CD4-positive, alpha-beta T cell (primary cell): ENCODE measurements around the gene LMAN2. TPM values are rescaled to one million over a fixed set of nuclear protein-coding genes. Genes with fewer than 3 reads are reported as not detected.

Source experiments
- ATAC-seq: fragments of 200-7000 bp; cut with Tn5 transposase; one replicate; pipeline ENCODE4 v1.10.0; 2022; ENCODE audit warnings: mild to moderate bottlenecking; ENCODE audit not compliant: poor library complexity
- CTCF ChIA-PET: fragments of 350-600 bp; sonication (Branson Sonifier 250); formaldehyde crosslinking; loops from one replicate; lab custom pipeline; 2021; ENCODE audit warnings: antibody characterized with exemption, inconsistent platforms; lab: Charles Lee
- POLR2A ChIA-PET: fragments of 350-600 bp; sonication (Branson Sonifier 250); formaldehyde crosslinking; loops from one replicate; lab custom pipeline; 2021; ENCODE audit warnings: antibody characterized with exemption, inconsistent platforms; lab: Charles Lee
- DNase-seq, 14 experiments: peaks; one replicate each; pipeline ENCODE4 v3.0.0-alpha.2; 2013 to 2020; ENCODE audit warnings: mixed read lengths in 2 of 14
- H3K27ac ChIP-seq, 2 donors: one replicate each; pipeline versions ENCODE4 v1.5.1 to v1.7.0; 2013; ENCODE audit warnings: low read length in 2 of 2, low read depth in 1 of 2, mild to moderate bottlenecking in 1 of 2
- H3K27me3 ChIP-seq, 2 experiments: 1 replicate in 1 of 2; 2 replicates in 1 of 2; pipeline versions ENCODE4 v1.6.1 to v1.7.0; 2013; ENCODE audit warnings: low read length in 2 of 2, control low read depth in 1 of 2, mild to moderate bottlenecking in 1 of 2, moderate library complexity in 1 of 2; ENCODE audit not compliant: insufficient read depth in 2 of 2, control insufficient read depth in 1 of 2
- H3K36me3 ChIP-seq: one replicate; pipeline ENCODE4 v1.6.1; 2013; ENCODE audit warnings: low read length, control low read depth; ENCODE audit not compliant: insufficient read depth
- H3K4me1 ChIP-seq: one replicate; pipeline ENCODE4 v1.6.1; 2013; ENCODE audit warnings: low read length, control low read depth; ENCODE audit not compliant: insufficient read depth
- H3K4me3 ChIP-seq: one replicate; pipeline ENCODE4 v1.5.1; 2013; ENCODE audit warnings: mild to moderate bottlenecking, low read length, moderate library complexity
- H3K9me3 ChIP-seq, 2 experiments: 1 replicate in 1 of 2; 2 replicates in 1 of 2; pipeline versions ENCODE4 v1.6.1 to v1.7.0; 2013; ENCODE audit warnings: low read length in 2 of 2, mild to moderate bottlenecking in 2 of 2, control low read depth in 1 of 2, moderate library complexity in 1 of 2; ENCODE audit not compliant: control insufficient read depth in 1 of 2, insufficient read depth in 1 of 2
- H3K27ac Mint-ChIP-seq: one replicate; pipeline ENCODE4 v1.8.0; 2020; ENCODE audit warnings: mixed read lengths
- H3K27me3 Mint-ChIP-seq: one replicate; pipeline ENCODE4 v1.8.0; 2021; ENCODE audit warnings: mixed read lengths
- H3K36me3 Mint-ChIP-seq: one replicate; pipeline ENCODE4 v1.8.0; 2021; ENCODE audit warnings: low read depth, mixed read lengths
- H3K4me1 Mint-ChIP-seq: one replicate; pipeline ENCODE4 v1.8.0; 2021; ENCODE audit warnings: low read depth, mixed read lengths
- H3K4me3 Mint-ChIP-seq: one replicate; pipeline ENCODE4 v1.8.0; 2020; ENCODE audit warnings: mild to moderate bottlenecking, mixed read lengths
- H3K9me3 Mint-ChIP-seq: one replicate; pipeline ENCODE4 v1.8.0; 2020; ENCODE audit warnings: mixed read lengths
- intact Hi-C, 2 experiments: fragments of 100-400 bp; cut with DNase I in 1 of 2; cut with micrococcal nuclease in 1 of 2; formaldehyde crosslinking; loops; one replicate each; pipeline versions ENCODE4 v1.15.1 to v1.9.0; 2023 to 2025; cut with DNase I, micrococcal nuclease
- total RNA-seq, 174 experiments: library from RNA in 2 of 174; stranded (reverse) in 2 of 174; gene quantifications; one replicate each; pipeline ENCODE4 v1.2.3 and lab custom pipeline; 2021 to 2026
- TF ChIP-seq, protein P1 (sequence below): fragments of 200-600 bp; IDR thresholded peaks from one replicate; pipeline ENCODE4 v1.8.0; 2022; ENCODE audit warnings: antibody characterized with exemption, mild to moderate bottlenecking

Gene LMAN2
- total RNA-seq, 2 experiments from 2014 or later: 54.5 to 55.6 TPM

DNA sequence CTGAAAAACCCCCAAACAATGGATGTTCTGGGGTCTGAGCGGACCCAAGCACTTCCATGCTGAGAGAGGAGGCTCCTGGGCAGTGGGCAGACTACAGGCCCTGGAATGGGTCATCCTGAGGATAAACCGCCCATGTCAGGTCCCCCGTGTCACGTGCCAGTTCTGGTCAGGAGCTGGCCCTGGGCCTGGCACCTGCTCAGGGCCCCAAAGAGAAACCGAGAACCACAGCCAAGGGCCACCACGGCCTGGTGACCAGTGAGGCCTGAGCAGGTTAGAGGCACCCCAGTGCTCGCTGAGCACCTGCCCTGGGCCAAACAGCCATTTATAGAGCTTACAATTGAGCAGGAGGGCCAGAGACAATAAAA lies 15.8 kb downstream of the LMAN2 start:
- Mint-ChIP-seq H3K27me3 (no peaks in the 10 kb centered on the region), H3K4me3 (no peak overlapping the region)
- TF ChIP-seq, protein P1, sequence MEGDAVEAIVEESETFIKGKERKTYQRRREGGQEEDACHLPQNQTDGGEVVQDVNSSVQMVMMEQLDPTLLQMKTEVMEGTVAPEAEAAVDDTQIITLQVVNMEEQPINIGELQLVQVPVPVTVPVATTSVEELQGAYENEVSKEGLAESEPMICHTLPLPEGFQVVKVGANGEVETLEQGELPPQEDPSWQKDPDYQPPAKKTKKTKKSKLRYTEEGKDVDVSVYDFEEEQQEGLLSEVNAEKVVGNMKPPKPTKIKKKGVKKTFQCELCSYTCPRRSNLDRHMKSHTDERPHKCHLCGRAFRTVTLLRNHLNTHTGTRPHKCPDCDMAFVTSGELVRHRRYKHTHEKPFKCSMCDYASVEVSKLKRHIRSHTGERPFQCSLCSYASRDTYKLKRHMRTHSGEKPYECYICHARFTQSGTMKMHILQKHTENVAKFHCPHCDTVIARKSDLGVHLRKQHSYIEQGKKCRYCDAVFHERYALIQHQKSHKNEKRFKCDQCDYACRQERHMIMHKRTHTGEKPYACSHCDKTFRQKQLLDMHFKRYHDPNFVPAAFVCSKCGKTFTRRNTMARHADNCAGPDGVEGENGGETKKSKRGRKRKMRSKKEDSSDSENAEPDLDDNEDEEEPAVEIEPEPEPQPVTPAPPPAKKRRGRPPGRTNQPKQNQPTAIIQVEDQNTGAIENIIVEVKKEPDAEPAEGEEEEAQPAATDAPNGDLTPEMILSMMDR: no peak

DNA sequence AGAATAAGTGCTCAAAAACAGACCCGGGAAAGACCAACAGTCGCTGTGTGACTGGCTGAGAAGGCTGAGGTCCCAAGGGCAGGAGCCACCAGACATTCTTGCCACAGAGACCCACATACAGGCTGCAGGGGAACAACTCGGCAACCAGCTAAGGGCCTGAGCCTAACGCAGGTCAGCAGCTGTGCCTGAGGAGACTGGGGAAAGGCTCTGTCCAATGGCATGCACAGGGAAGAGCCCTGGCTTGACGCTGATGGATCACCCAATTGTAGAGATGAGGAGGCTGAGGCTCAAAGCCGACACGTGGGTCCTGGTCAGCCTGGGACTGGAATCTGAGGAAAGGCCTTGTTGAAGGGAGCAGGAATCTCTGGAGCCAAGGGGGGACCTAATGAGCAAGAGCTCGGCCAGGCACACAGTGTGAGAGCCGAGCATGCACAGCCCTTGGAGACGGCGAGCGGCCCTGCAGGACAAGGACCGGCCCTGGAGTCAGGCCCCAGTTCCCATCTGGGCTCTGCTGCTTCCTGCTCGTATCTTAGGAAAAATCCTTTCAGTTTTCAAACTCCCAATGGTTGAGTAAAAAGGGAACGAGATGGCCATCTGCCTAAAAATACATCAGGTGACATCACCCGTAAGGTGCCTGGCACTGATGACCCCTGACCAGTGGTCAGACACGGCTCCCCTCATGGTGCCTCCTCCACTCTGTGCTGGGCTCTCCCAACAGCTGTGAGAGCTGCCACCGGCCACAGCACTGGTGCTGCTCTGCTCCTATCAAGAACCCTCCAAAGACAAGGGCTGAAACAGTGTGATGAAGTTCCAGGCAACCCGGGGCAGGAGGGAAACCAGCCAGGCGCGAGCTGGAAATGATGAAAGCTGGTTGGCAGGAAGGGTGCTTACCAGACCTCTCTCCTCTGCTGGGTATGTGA lies 16.4 kb downstream of the LMAN2 start:
- Mint-ChIP-seq H3K36me3 (peaks cover 83% of the 10 kb centered on the region), H3K27ac (no peak overlapping the region), H3K27me3 (no peaks in the 10 kb centered on the region), H3K9me3 (no peaks in the 10 kb centered on the region), H3K4me3 (no peak overlapping the region), H3K4me1 (peaks cover 8% of the 10 kb centered on the region)
- intact Hi-C loops: no loop called here
- ATAC-seq: no peak
- ChIA-PET POLR2A (no interaction called here), CTCF (no interaction called here)
- Histone ChIP-seq H3K27me3 (no peaks in the 10 kb centered on the region), H3K9me3 (no peaks in the 10 kb centered on the region), H3K36me3 (peaks cover 96% of the 10 kb centered on the region), H3K27ac (no peak overlapping the region), H3K4me1 (peaks cover 6% of the 10 kb centered on the region), H3K4me3 (no peak overlapping the region)
- no peak for DNase-seq
- TF ChIP-seq, protein P1: no peak

More for the DNA sequence above, 15.8 kb downstream of the LMAN2 start:
- ChIA-PET CTCF (interaction anchor here (1.0 kb wide), 1 partner anchor 10 kb away, joined by 3 read pairs; no protein-coding TSS in a partner anchor), POLR2A (no interaction called here)
- H3K9me3 Mint-ChIP-seq: no peaks in the 10 kb centered on the region
- no peaks in the 10 kb centered on the region for H3K27me3 ChIP-seq
- peaks cover 10% of the 10 kb centered on the region for H3K4me1 Mint-ChIP-seq
- DNase-seq (no peak), ATAC-seq (no peak)
- H3K27ac Mint-ChIP-seq: no peak overlapping the region
- H3K4me1 ChIP-seq: peaks cover 6% of the 10 kb centered on the region
- peaks cover 90% of the 10 kb centered on the region for H3K36me3 ChIP-seq
- H3K9me3 ChIP-seq: no peaks in the 10 kb centered on the region
- no peak overlapping the region for H3K4me3 ChIP-seq
- intact Hi-C loops: no loop called here
- no peak overlapping the region for H3K27ac ChIP-seq
- peaks cover 80% of the 10 kb centered on the region for H3K36me3 Mint-ChIP-seq

DNA sequence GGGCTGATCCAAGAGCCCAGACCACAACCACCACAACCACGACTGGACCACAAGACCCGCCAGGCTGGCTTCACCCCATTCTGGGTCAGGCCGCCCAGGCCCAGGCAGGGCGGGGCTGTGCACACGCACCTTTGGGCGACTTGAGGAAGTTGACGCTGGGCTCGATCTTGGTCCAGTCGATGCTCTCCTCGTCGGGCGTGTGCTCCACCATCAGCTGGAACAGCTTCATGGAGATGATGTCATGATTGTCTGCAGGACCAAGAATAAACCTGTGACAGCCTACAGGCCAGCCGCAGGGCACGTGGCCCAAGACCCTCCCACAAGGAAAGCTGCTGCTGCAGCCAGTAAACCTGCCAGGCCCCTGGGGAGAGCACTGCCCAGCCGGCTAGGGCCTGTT lies 17.3 kb downstream of the LMAN2 start:
- H3K9me3 ChIP-seq: no peaks in the 10 kb centered on the region
- Mint-ChIP-seq H3K4me3 (no peak overlapping the region), H3K36me3 (peaks cover 82% of the 10 kb centered on the region), H3K27me3 (no peaks in the 10 kb centered on the region), H3K9me3 (no peaks in the 10 kb centered on the region), H3K4me1 (no peaks in the 10 kb centered on the region), H3K27ac (no peak overlapping the region)
- ATAC-seq (no peak), DNase-seq (no peak)
- POLR2A ChIA-PET: no interaction called here
- peaks cover 96% of the 10 kb centered on the region for H3K36me3 ChIP-seq
- H3K4me1 ChIP-seq: peaks cover 3% of the 10 kb centered on the region
- no peaks in the 10 kb centered on the region for H3K27me3 ChIP-seq
- CTCF ChIA-PET: no interaction called here
- H3K4me3 ChIP-seq: no peak overlapping the region
- H3K27ac ChIP-seq: no peak overlapping the region
- TF ChIP-seq, protein P1: no peak
- intact Hi-C loops: no loop called here
